HEK293 (cell line): ENCODE results near the gene PHF21A.

Source experiments
- GFI1B ChIP-seq: fragments of 450-650 bp; formaldehyde crosslinking; IDR thresholded peaks from 2 replicates; pipeline ENCODE4 v1.5.1; 2016; ENCODE audit warnings: missing biosample characterization, missing genetic modification characterization
- YY1 ChIP-seq: fragments of 450-650 bp; formaldehyde crosslinking; IDR thresholded peaks from 2 replicates; pipeline ENCODE4 v1.5.1; 2018; ENCODE audit warnings: missing biosample characterization, missing genetic modification characterization
- ZNF114 ChIP-seq: fragments of 450-650 bp; formaldehyde crosslinking; IDR thresholded peaks from 2 replicates; pipeline ENCODE4 v1.5.0; 2017; ENCODE audit warnings: missing biosample characterization, missing genetic modification characterization
- ZNF121 ChIP-seq: fragments of 450-650 bp; formaldehyde crosslinking; IDR thresholded peaks from 2 replicates; pipeline ENCODE4 v1.5.1; 2016; ENCODE audit warnings: missing biosample characterization, missing genetic modification characterization
- ZNF155 ChIP-seq: fragments of 450-650 bp; formaldehyde crosslinking; IDR thresholded peaks from 2 replicates; pipeline ENCODE4 v1.5.1; 2016; ENCODE audit warnings: missing biosample characterization, missing genetic modification characterization
- ZNF274 ChIP-seq, 2 experiments: fragments of 200-500 bp in 1 of 2; fragments of 450-650 bp in 1 of 2; sonication (Bioruptor generic) in 1 of 2; formaldehyde crosslinking in 1 of 2; IDR thresholded peaks; 2 replicates each; pipeline versions ENCODE4 v1.5.1 to v1.6.1; 2014 to 2016; ENCODE audit warnings: borderline replicate concordance in 1 of 2, inconsistent platforms in 1 of 2, low read length in 1 of 2, missing biosample characterization in 1 of 2, missing genetic modification characterization in 1 of 2
- ZNF514 ChIP-seq: fragments of 450-650 bp; formaldehyde crosslinking; IDR thresholded peaks from 2 replicates; pipeline ENCODE4 v1.5.1; 2016; ENCODE audit warnings: missing biosample characterization, missing genetic modification characterization
- ZNF555 ChIP-seq: fragments of 450-650 bp; formaldehyde crosslinking; conservative IDR thresholded peaks from 2 replicates; pipeline ENCODE4 v1.5.1; 2017; ENCODE audit warnings: missing biosample characterization, mild to moderate bottlenecking, missing genetic modification characterization, inconsistent platforms
- ZNF621 ChIP-seq: fragments of 450-650 bp; formaldehyde crosslinking; IDR thresholded peaks from 2 replicates; pipeline ENCODE4 v1.5.1; 2017; ENCODE audit warnings: missing biosample characterization, missing genetic modification characterization
- ZNF670 ChIP-seq: fragments of 450-650 bp; formaldehyde crosslinking; IDR thresholded peaks from 2 replicates; pipeline ENCODE4 v1.5.1; 2016; ENCODE audit warnings: missing biosample characterization, missing genetic modification characterization, low read depth
- ZSCAN30 ChIP-seq: fragments of 450-650 bp; IDR thresholded peaks from 2 replicates; pipeline ENCODE4 v1.5.1; 2018; ENCODE audit warnings: missing biosample characterization, mild to moderate bottlenecking, missing genetic modification characterization, moderate library complexity
- TF ChIP-seq, protein P1 (sequence below): sonication (generic); formaldehyde crosslinking; IDR thresholded peaks from 2 replicates; pipeline ENCODE4 v1.8.1; 2022; ENCODE audit warnings: mild to moderate bottlenecking, moderate library complexity, missing genetic modification reagents
- TF ChIP-seq, protein P2 (sequence below): fragments of 450-650 bp; formaldehyde crosslinking; IDR thresholded peaks from 2 replicates; pipeline ENCODE4 v1.5.1; 2016; ENCODE audit warnings: missing biosample characterization, missing genetic modification characterization
- TF ChIP-seq, protein P3 (sequence below): fragments of 450-650 bp; formaldehyde crosslinking; IDR thresholded peaks from 2 replicates; pipeline ENCODE4 v1.5.1; 2016; ENCODE audit warnings: missing biosample characterization, missing genetic modification characterization

DNA sequence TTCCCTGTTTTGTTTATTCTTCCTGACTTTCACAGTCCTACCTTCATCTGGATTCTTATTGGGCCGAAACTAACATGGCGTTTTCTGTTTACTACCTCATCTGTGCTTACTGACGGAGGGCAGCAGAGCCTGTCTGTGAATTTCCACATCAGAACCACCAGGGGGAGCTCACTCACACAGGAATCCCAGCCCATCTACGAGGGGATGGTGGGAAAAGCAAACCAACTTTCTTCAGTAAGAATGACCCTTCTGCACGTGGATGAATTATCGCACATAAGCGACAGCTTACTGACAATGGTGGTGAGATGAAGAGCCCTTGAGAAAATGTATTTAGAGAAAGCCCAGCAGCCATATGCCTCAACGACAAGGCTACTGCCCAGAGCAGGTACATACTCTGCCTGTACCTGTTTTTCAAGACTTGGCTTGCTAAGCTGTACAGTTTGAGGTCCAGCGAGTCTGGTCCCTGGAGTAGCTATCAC, 156.3 kb downstream of the PHF21A start:
- TF ChIP-seq, protein P1, sequence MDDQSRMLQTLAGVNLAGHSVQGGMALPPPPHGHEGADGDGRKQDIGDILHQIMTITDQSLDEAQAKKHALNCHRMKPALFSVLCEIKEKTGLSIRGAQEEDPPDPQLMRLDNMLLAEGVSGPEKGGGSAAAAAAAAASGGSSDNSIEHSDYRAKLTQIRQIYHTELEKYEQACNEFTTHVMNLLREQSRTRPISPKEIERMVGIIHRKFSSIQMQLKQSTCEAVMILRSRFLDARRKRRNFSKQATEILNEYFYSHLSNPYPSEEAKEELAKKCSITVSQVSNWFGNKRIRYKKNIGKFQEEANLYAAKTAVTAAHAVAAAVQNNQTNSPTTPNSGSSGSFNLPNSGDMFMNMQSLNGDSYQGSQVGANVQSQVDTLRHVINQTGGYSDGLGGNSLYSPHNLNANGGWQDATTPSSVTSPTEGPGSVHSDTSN, result no peak
- TF ChIP-seq, protein P2, sequence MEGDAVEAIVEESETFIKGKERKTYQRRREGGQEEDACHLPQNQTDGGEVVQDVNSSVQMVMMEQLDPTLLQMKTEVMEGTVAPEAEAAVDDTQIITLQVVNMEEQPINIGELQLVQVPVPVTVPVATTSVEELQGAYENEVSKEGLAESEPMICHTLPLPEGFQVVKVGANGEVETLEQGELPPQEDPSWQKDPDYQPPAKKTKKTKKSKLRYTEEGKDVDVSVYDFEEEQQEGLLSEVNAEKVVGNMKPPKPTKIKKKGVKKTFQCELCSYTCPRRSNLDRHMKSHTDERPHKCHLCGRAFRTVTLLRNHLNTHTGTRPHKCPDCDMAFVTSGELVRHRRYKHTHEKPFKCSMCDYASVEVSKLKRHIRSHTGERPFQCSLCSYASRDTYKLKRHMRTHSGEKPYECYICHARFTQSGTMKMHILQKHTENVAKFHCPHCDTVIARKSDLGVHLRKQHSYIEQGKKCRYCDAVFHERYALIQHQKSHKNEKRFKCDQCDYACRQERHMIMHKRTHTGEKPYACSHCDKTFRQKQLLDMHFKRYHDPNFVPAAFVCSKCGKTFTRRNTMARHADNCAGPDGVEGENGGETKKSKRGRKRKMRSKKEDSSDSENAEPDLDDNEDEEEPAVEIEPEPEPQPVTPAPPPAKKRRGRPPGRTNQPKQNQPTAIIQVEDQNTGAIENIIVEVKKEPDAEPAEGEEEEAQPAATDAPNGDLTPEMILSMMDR (tag by site-specific recombination), result peak; percentile 67
- TF ChIP-seq ZNF274 (IDR thresholded peaks at IDR 0.05; ENCODE audit: low read length) (no peak), ZNF274 (tag by site-specific recombination; IDR thresholded peaks at IDR 0.05; ENCODE audit: borderline replicate concordance) (no peak), ZSCAN30 (tag by site-specific recombination) (0 out of 2 replicates have a peak, but pooled peaks have one; percentile 46), ZNF155 (tag by site-specific recombination) (no peak), ZNF114 (tag by site-specific recombination) (no peak), GFI1B (tag by site-specific recombination) (no peak), YY1 (tag by site-specific recombination) (no peak), ZNF514 (tag by site-specific recombination) (no peak), ZNF621 (tag by site-specific recombination) (no peak), ZNF121 (tag by site-specific recombination) (no peak), ZNF670 (no peak), ZNF555 (tag by site-specific recombination) (no peak)
- TF ChIP-seq, protein P3, sequence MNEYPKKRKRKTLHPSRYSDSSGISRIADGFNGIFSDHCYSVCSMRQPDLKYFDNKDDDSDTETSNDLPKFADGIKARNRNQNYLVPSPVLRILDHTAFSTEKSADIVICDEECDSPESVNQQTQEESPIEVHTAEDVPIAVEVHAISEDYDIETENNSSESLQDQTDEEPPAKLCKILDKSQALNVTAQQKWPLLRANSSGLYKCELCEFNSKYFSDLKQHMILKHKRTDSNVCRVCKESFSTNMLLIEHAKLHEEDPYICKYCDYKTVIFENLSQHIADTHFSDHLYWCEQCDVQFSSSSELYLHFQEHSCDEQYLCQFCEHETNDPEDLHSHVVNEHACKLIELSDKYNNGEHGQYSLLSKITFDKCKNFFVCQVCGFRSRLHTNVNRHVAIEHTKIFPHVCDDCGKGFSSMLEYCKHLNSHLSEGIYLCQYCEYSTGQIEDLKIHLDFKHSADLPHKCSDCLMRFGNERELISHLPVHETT (tag by site-specific recombination), result no peak
